Cardiac septum (tissue), 1 donor: ENCODE measurements around the gene GARIN5B. TPM values are rescaled to one million over a fixed set of nuclear protein-coding genes. Genes with fewer than 3 reads are reported as not detected.

Source experiments
- DNase-seq: peaks from one replicate; pipeline ENCODE4 v3.0.0-alpha.2; 2020; ENCODE audit warnings: low spot score
- intact Hi-C: fragments of 100-400 bp; cut with DNase I; formaldehyde crosslinking; loops from one replicate; pipeline ENCODE4 v1.14.0; 2022
- total RNA-seq: library from RNA; stranded (reverse); fragmentation: NEBNext Ultra II Directional; extraction: Animal tissue kit (Norgen Biotek cat#: 25700); gene quantifications from one replicate; pipeline ENCODE4 v1.2.1, GENCODE V29; 2021
- donor health status: DM: no; HTN: no; CAD: no.

Gene GARIN5B
- total RNA-seq, 1 donor from 2014 or later, result not detected

GRCh38 chr19:55373993-55374757 is 11.1 kb upstream of the GARIN5B start:
- no peak for DNase-seq
- intact Hi-C loops, result no loop called here

GRCh38 chr19:55373306-55373992 is 10.4 kb upstream of the GARIN5B start:
- intact Hi-C loops, result no loop called here
- DNase-seq, result no peak

GRCh38 chr19:55372316-55373081 is 9.4 kb upstream of the GARIN5B start:
- intact Hi-C loops, result no loop called here
- DNase-seq, result no peak

- no peak for DNase-seq
- intact Hi-C loops, result no loop called here
Measured at GRCh38 chr19:55370305-55370988, 7.4 kb upstream of the GARIN5B start, which contains the start of gene IL11. IL11 (minus strand) TSS chr19:55370463; CDS start chr19:55370310, 153 bp downstream.

DNA sequence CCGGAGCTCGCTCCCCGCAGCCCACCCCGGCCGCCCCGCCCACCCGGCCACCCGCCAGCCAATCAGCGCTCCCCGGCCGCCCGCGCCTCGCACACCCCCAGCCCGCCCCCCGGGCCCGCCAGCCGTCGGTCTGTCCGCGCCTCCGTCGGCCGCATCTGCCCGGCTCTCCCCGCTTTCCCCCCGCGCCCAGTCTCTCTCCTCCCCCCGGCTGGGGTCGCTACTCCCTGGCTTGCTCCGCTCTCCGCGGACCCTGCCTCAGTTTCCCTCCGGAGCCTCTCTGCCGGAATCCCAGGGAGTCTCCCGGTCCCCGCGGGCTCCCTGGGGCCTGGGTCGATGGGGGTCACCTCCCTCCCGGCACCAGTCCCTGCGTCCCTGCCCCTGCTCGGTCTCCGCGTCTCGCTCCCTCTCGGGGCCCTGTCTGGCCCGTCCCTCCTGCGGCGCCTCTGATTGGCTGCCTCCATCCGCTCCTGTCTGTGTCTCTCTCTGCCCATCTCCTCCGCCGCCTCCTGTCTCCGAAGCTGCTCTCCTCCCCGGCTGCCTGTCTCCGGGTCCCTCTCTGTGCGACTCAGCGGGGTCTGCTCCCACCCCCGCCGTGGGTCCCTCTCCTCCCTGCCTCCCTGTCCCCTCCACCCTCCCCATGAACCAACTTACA is 6.7 kb upstream of the GARIN5B start:
- intact Hi-C loops, result no loop called here
- no peak for DNase-seq

DNA sequence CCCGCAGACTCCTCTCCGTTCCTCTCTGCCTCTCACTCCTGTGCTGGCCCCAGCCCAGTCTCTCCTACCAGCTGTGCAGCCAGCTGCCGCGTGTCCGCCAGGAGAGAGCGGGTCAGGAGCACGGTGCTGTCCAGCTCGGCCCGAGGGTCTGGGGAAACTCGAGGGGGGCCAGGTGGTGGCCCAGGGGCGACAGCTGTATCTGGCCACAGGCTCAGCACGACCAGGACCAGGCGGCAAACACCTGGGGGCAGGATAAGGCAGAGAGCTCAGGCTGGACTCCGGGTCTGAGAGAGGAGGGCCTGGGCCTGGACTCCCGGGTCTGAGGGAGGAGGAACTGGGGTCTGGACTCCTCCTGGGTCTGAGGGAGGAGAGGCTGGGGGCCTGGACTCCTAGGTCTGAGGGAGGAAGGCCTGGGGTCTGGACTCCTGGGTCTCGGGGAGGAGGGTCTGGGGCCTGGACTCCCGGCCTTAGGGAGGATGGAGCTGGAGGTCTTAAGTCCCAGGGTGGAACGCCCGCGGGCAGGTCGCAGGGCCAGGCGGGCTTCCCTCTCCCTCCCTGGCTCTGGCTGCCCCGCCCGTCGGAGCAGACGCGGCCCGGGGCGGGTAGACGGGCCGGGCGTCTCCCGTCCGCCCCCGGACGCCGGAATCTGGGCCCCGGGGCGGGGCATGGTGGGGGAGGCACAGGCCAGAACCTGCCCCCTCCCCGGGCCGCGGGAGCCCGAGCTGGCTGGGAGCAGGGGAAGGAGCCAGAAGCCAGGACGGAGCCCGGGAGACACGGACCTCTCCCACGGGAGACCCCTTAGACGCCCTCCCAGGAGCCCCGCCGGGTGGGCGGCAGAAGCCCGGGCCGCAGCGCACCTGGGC is 5.9 kb upstream of the GARIN5B start:
- intact Hi-C loops, result no loop called here
- no peak for DNase-seq

- no peak for DNase-seq
- intact Hi-C loops, result no loop called here
Measured at GRCh38 chr19:55368106-55368505, 5.0 kb upstream of the GARIN5B start.

- no peak for DNase-seq
- intact Hi-C loops, result no loop called here
Measured at GRCh38 chr19:55366790-55367189, 3.7 kb upstream of the GARIN5B start.

GRCh38 chr19:55365964-55366363 is 2.9 kb upstream of the GARIN5B start:
- intact Hi-C loops, result no loop called here
- no peak for DNase-seq

DNA sequence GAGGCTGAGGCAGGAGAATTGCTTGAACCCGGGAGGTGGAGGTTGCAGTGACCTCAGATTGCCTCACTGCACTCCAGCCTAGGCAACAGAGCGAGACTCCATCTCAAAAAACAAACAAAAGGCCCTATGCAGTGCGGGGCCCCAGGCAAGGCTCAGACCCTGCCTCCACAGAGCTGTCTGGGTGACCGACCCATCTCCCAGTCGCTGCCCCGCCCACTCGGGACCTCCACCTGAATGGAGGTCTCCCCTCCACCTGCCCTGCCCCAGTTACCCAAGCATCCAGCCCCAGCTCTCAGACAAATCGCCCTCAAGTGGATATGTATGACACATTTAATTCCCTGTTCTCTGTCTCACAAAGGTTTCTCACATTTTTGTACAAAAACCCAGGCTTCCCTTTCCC is 2.2 kb upstream of the GARIN5B start:
- intact Hi-C loops, result no loop called here
- no peak for DNase-seq

GRCh38 chr19:55362174-55362989 is 678 bp downstream of the GARIN5B start:
- no peak for DNase-seq
- intact Hi-C loops, result no loop called here

DNA sequence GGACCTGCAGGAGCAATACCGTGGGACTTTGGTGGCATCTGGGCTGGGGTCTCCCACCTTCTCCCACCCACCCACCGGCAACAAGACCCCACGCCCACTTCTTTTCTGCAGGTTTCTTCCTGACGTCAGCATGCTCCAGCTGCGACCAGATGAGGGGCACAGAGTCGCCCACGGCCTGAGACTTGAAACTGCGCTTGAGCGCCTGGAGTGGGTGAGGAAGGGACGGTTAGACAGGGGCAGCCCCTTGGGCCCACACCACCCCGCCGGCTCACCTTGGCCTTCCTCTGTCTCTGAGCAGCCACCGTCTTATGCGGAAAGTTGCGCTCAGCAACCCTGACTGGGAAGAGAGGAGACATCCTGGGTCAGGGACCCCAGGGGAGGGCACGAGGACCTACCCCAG is 2.2 kb downstream of the GARIN5B start:
- DNase-seq, result no peak
- intact Hi-C loops, result no loop called here

- no peak for DNase-seq
- intact Hi-C loops, result no loop called here
Measured at GRCh38 chr19:55358943-55359908, 3.8 kb downstream of the GARIN5B start.

GRCh38 chr19:55358493-55358892 is 4.6 kb downstream of the GARIN5B start:
- no peak for DNase-seq
- intact Hi-C loops, result no loop called here

- no peak for DNase-seq
- intact Hi-C loops, result no loop called here
Measured at GRCh38 chr19:55355213-55355821, 7.7 kb downstream of the GARIN5B start.

DNA sequence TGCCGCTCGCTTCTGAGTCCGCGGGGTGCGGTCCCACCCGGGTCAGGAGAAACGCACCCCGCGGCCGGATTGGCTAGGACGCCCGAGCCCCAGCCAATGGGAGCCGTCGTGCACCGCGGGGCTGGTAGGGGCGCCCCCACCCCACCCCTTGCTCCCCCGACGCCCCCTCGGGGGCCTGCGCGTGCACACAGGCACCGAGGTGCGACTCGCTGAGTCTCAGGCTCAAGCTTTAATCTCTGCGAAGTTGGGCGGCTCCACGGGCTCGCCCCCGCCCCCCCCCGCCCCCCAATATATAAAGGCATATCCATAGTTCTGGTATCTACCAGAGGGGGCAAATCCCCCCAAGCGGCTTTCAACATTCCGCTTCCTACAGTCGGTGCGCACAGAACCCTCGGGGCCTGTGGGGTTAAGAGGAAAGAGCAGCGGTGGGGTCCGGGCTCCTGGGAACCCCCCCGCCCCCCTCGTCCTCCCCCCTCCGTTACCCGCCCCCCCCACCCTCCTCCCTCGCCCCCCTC is 8.3 kb downstream of the GARIN5B start, which contains the start of gene COX6B2:
TSS of gene COX6B2 (minus strand) at position 22 of the 515 bp plus-strand sequence. CDS start 198 bp downstream, outside the sequence.
- no peak for DNase-seq
- intact Hi-C loops, result no loop called here
